SKM-1 (cell line): ENCODE measurements around the gene LCN15.
"Not testable (repeated sequence)": the region's sequence is repeated elsewhere in the genome, so short reads cannot be mapped to it uniquely, and the experiment has no call there.

Source experiments
- DNase-seq: peaks from one replicate; lab custom pipeline; 2025; ENCODE audit not compliant: unreplicated experiment; lab: John Stamatoyannopoulos, UW

The LCN15 gene

GRCh38 chr9:136723362-136723976 lies 40.8 kb downstream of the LCN15 start:
- no peak for DNase-seq

- DNase-seq = no peak
These were observed 41.4 kb downstream of the LCN15 start for GRCh38 chr9:136722969-136723356.

- no peak for DNase-seq
These were observed 42.0 kb downstream of the LCN15 start for GRCh38 chr9:136722093-136722968.

GRCh38 chr9:136721339-136722092 lies 42.8 kb downstream of the LCN15 start:
- DNase-seq = no peak

- DNase-seq = no peak
These were observed 43.4 kb downstream of the LCN15 start for GRCh38 chr9:136720898-136721338.

- DNase-seq = no peak
These were observed 43.9 kb downstream of the LCN15 start for GRCh38 chr9:136720251-136720897.

GRCh38 chr9:136719195-136719880 lies 45.0 kb downstream of the LCN15 start:
- DNase-seq = no peak

- DNase-seq = no peak
These were observed 45.7 kb downstream of the LCN15 start for GRCh38 chr9:136718345-136719194.

- no peak for DNase-seq
These were observed 46.9 kb downstream of the LCN15 start for GRCh38 chr9:136717399-136717798.

GRCh38 chr9:136714893-136715274 lies 49.4 kb downstream of the LCN15 start:
- DNase-seq = no peak

- no peak for DNase-seq
These were observed 50.0 kb downstream of the LCN15 start for GRCh38 chr9:136714096-136714892.

- no peak for DNase-seq
These were observed 50.8 kb downstream of the LCN15 start for GRCh38 chr9:136713550-136713949.

- DNase-seq = no peak
These were observed 51.4 kb downstream of the LCN15 start for GRCh38 chr9:136712690-136713544.

GRCh38 chr9:136711751-136712689 lies 52.3 kb downstream of the LCN15 start, which contains the start of gene DIPK1B:
TSS of gene DIPK1B (plus strand) at chr9:136712572. CDS start at chr9:136712666, 94 bp downstream.
- DNase-seq = no peak

- not testable (repeated sequence) for DNase-seq
These were observed 53.1 kb downstream of the LCN15 start for GRCh38 chr9:136711219-136711648.

- no peak for DNase-seq
These were observed 53.8 kb downstream of the LCN15 start for GRCh38 chr9:136710543-136710942.
